Neural progenitor cell (in vitro differentiated cells): Measurements from ENCODE around the gene RSL24D1.

Experiments used
- EZH2 ChIP-seq: fragments of 200-600 bp; sonication (generic); IDR thresholded peaks from 2 replicates; pipeline ENCODE4 v1.6.1; 2017; ENCODE audit warnings: antibody characterized with exemption, mild to moderate bottlenecking, moderate library complexity
- TF ChIP-seq, protein P1 (sequence below): fragments of 200-600 bp; sonication (generic); IDR thresholded peaks from 2 replicates; pipeline ENCODE4 v1.5.1; 2017; ENCODE audit warnings: antibody characterized with exemption, mild to moderate bottlenecking

DNA sequence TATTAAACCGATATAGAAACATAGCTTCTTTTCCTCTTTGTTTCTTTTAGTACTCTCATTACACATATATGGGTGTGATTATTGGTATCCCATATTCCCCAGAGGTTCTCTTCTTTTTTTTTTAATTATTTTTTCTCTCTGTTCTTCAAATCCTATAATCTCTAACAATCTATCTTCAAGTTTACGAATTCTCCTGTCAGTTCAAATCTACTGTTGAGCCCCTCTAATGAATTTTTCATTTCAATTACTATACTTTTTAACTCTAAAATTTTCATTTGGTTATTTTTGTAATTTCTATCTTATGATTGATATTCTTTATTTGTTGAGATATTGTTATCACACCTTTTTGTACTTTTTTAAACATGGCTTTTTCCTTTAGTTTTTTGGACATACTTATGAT lies 64.1 kb downstream of the RSL24D1 start:
- TF ChIP-seq, protein P1, sequence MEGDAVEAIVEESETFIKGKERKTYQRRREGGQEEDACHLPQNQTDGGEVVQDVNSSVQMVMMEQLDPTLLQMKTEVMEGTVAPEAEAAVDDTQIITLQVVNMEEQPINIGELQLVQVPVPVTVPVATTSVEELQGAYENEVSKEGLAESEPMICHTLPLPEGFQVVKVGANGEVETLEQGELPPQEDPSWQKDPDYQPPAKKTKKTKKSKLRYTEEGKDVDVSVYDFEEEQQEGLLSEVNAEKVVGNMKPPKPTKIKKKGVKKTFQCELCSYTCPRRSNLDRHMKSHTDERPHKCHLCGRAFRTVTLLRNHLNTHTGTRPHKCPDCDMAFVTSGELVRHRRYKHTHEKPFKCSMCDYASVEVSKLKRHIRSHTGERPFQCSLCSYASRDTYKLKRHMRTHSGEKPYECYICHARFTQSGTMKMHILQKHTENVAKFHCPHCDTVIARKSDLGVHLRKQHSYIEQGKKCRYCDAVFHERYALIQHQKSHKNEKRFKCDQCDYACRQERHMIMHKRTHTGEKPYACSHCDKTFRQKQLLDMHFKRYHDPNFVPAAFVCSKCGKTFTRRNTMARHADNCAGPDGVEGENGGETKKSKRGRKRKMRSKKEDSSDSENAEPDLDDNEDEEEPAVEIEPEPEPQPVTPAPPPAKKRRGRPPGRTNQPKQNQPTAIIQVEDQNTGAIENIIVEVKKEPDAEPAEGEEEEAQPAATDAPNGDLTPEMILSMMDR, result no peak
- TF ChIP-seq EZH2, result no peak
